ENCODE results near the gene DDX53.

GRCh38 chrX:23012636-23013035, 12.9 kb downstream of the DDX53 start:
- TF ChIP-seq POLR2A (IDR thresholded peaks at IDR 0.05), result no peak
- no peak for TF ChIP-seq CTCF (IDR thresholded peaks at IDR 0.05)
- TF ChIP-seq POLR2AphosphoS5 (IDR thresholded peaks at IDR 0.05), result no peak
- TF ChIP-seq EP300 (IDR thresholded peaks at IDR 0.05; ENCODE audit: low read depth), result no peak

Measured in transverse colon (tissue), 4 donors.